K562 (cell line): ENCODE measurements around the gene DYNC1H1. TPM values are rescaled to one million over a fixed set of nuclear protein-coding genes. Genes with fewer than 3 reads are reported as not detected.

Experiments
- BMI1 ChIP-seq: fragments of 150-350 bp; IDR thresholded peaks from 2 replicates; pipeline ENCODE4 v1.6.1; 2014; ENCODE audit warnings: low read length
- CBX2 ChIP-seq: fragments of 200-600 bp; sonication (generic); IDR thresholded peaks from one replicate; pipeline ENCODE4 v1.6.1; 2012; ENCODE audit warnings: mild to moderate bottlenecking, low read length, inconsistent platforms; ENCODE audit not compliant: insufficient read depth, poor library complexity, severe bottlenecking
- COPS2 ChIP-seq: fragments of 450-650 bp; conservative IDR thresholded peaks from 2 replicates; pipeline ENCODE4 v1.6.1; 2016; ENCODE audit warnings: mild to moderate bottlenecking, moderate library complexity
- ELF4 ChIP-seq: fragments of 450-650 bp; formaldehyde crosslinking; IDR thresholded peaks from 2 replicates; pipeline ENCODE4 v1.4.0; 2022; ENCODE audit warnings: missing genetic modification characterization
- GTF2E2 ChIP-seq: fragments of 200-800 bp; sonication (Bioruptor generic); IDR thresholded peaks from 2 replicates; pipeline ENCODE4 v1.6.1; 2016; ENCODE audit warnings: missing genetic modification characterization, missing compliant biosample characterization
- L3MBTL2 ChIP-seq: fragments of 450-650 bp; IDR thresholded peaks from 2 replicates; pipeline ENCODE4 v1.6.1; 2016; ENCODE audit warnings: mild to moderate bottlenecking, moderate library complexity
- LCOR ChIP-seq: sonication (generic); formaldehyde crosslinking; IDR thresholded peaks from 2 replicates; pipeline ENCODE4 v1.8.0; 2022; ENCODE audit warnings: mild to moderate bottlenecking, missing genetic modification reagents
- PML ChIP-seq: IDR thresholded peaks from 2 replicates; pipeline ENCODE4 v1.6.1; 2012; ENCODE audit warnings: low read length, inconsistent platforms
- POLR2H ChIP-seq: IDR thresholded peaks from 2 replicates; pipeline ENCODE4 v1.6.1; 2016; ENCODE audit warnings: missing genetic modification characterization, low read depth, mild to moderate bottlenecking, control low read depth, missing compliant biosample characterization, moderate library complexity
- SMAD1 ChIP-seq: fragments of 150-350 bp; IDR thresholded peaks from 2 replicates; pipeline ENCODE4 v1.6.1; 2014; ENCODE audit warnings: low read length, low read depth; ENCODE audit not compliant: partially characterized antibody
- SP1 ChIP-seq: sonication (generic); formaldehyde crosslinking; IDR thresholded peaks from 2 replicates; pipeline ENCODE4 v1.8.1; 2022; ENCODE audit warnings: mild to moderate bottlenecking, missing genetic modification reagents
- SRF ChIP-seq, 2 experiments: fragments of 250-450, 450-650 bp in 1 of 2; sonication (Bioruptor Pico) in 1 of 2; sonication (generic) in 1 of 2; formaldehyde crosslinking; IDR thresholded peaks; 2 replicates each; pipeline versions ENCODE4 v1.5.0 to v1.5.1; 2020 to 2022; ENCODE audit warnings: mild to moderate bottlenecking in 1 of 2, missing genetic modification reagents in 1 of 2
- ZNF124 ChIP-seq: sonication (generic); formaldehyde crosslinking; IDR thresholded peaks from 2 replicates; pipeline ENCODE4 v1.8.1; 2022; ENCODE audit warnings: missing genetic modification reagents
- polyA plus RNA-seq, 8 experiments: library from polyadenylated mRNA; depleted of rRNA in 4 of 8; stranded (reverse) in 5 of 8; unstranded in 3 of 8; fragments of >200 nt; fragmentation: Nextera tagmentation in 2 of 8; fragmentation: Illumina TruSeq in 1 of 8; extraction: Ambion mirVana in 2 of 8; extraction: Trizol in 1 of 8; gene quantifications; 2 replicates each; pipeline versions ENCODE4 v1.2.1 to v1.2.3, GENCODE V29; 2011 to 2014; ENCODE audit warnings: inconsistent platforms in 1 of 8, missing spikeins in 1 of 8
- total RNA-seq, 7 experiments: library from RNA; depleted of rRNA in 6 of 7; stranded (reverse); fragments of >200 nt in 6 of 7; fragmentation: Illumina TruSeq in 2 of 7; extraction: Trizol in 2 of 7; gene quantifications; 2 replicates each; pipeline versions ENCODE4 v1.2.1 to v1.2.3, GENCODE V29; 2011 to 2021; ENCODE audit warnings: low replicate concordance in 1 of 7
- TF ChIP-seq, protein P1 (sequence below), 3 experiments: fragments of 200-800 bp in 1 of 3; fragments of 250-450 bp in 1 of 3; fragments of 450-650 bp in 1 of 3; sonication (Bioruptor Pico) in 1 of 3; sonication (Bioruptor generic) in 1 of 3; formaldehyde crosslinking in 1 of 3; IDR thresholded peaks; 2 replicates each; pipeline versions ENCODE4 v1.6.1 to v1.8.0; 2016 to 2022; ENCODE audit warnings: mild to moderate bottlenecking in 2 of 3, missing genetic modification characterization in 2 of 3, missing compliant biosample characterization in 1 of 3, moderate library complexity in 1 of 3
- TF ChIP-seq, protein P2 (sequence below), 2 experiments: fragments of 450-650 bp; IDR thresholded peaks; 2 replicates each; pipeline ENCODE4 v1.6.1; 2016
- TF ChIP-seq, protein P3 (sequence below): sonication (generic); formaldehyde crosslinking; IDR thresholded peaks from 2 replicates; pipeline ENCODE4 v1.8.1; 2023; ENCODE audit warnings: mild to moderate bottlenecking, missing genetic modification reagents
- TF ChIP-seq, protein P4 (sequence below), 2 experiments: fragments of 250-450 bp in 1 of 2; fragments of 450-650 bp in 1 of 2; sonication (Bioruptor Pico) in 1 of 2; IDR thresholded peaks; 2 replicates each; pipeline versions ENCODE4 v1.6.1 to v1.8.0; 2016 to 2021; ENCODE audit warnings: mild to moderate bottlenecking in 2 of 2, moderate library complexity in 2 of 2, missing compliant biosample characterization in 1 of 2, missing genetic modification characterization in 1 of 2

The DYNC1H1 gene
- total and polyA plus RNA-seq, 9 of the 15 experiments (the other 6 are each of a cell fraction or from before 2014, with no cell fraction given), result 31.9 to 335 (median 115) TPM

DNA sequence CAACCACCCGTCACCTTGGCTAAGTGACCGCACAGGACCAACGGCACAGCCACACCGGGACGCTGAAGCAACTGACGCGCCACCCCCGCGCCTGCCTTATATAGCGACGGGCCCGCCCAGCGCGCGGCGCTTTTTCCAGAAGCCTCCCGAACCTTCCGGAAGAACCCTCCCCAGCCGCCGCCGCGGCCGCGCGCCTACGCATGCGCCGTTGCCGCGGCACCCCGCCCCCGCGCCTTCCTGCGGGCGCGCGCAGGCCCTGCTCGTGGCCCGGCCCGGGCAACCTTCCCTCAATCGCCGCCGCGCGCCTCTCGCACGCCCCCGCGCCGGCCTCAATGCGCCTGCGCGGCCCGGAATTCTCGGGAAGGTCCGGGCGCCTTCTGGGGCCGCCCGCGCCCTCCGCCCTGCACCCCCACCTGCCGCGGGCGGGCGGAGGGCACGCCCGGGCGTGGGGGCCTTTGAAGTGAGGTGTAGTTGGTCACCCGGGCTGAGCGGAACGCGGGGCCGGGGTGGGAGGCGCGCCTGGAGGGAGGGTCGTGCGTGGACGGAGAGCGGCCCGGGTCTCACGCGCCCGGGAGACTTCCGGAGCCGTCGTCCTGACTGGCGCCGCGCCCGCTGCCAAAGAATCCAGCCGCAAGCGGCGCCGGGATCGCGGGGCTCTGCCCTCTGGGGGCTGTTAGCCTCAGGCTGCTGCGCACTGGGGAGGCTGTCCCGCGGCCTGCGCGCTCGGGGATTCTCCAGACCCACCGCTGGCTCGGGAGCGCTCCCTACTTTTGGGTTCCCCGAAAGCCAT lies 122.8 kb downstream of the DYNC1H1 start, which contains the start of gene HSP90AA1 (continued):
- peak; percentile 89 for TF ChIP-seq PML
- no peak for TF ChIP-seq ZNF124
- peak; percentile 89 for TF ChIP-seq L3MBTL2
- TF ChIP-seq ELF4 (CRISPR knock-in tag), result peak; percentile 36; the same call in 1 of the 2 replicates
- TF ChIP-seq, protein P1, sequence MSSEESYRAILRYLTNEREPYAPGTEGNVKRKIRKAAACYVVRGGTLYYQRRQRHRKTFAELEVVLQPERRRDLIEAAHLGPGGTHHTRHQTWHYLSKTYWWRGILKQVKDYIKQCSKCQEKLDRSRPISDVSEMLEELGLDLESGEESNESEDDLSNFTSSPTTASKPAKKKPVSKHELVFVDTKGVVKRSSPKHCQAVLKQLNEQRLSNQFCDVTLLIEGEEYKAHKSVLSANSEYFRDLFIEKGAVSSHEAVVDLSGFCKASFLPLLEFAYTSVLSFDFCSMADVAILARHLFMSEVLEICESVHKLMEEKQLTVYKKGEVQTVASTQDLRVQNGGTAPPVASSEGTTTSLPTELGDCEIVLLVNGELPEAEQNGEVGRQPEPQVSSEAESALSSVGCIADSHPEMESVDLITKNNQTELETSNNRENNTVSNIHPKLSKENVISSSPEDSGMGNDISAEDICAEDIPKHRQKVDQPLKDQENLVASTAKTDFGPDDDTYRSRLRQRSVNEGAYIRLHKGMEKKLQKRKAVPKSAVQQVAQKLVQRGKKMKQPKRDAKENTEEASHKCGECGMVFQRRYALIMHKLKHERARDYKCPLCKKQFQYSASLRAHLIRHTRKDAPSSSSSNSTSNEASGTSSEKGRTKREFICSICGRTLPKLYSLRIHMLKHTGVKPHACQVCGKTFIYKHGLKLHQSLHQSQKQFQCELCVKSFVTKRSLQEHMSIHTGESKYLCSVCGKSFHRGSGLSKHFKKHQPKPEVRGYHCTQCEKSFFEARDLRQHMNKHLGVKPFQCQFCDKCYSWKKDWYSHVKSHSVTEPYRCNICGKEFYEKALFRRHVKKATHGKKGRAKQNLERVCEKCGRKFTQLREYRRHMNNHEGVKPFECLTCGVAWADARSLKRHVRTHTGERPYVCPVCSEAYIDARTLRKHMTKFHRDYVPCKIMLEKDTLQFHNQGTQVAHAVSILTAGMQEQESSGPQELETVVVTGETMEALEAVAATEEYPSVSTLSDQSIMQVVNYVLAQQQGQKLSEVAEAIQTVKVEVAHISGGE (CRISPR knock-in tag; IDR thresholded peaks at IDR 0.05), result peak in 2 of 3 experiments; percentile 30 to 90; a peak in 3 of 6 replicates
- TF ChIP-seq SMAD1, result peak; percentile 91
- TF ChIP-seq, protein P2, sequence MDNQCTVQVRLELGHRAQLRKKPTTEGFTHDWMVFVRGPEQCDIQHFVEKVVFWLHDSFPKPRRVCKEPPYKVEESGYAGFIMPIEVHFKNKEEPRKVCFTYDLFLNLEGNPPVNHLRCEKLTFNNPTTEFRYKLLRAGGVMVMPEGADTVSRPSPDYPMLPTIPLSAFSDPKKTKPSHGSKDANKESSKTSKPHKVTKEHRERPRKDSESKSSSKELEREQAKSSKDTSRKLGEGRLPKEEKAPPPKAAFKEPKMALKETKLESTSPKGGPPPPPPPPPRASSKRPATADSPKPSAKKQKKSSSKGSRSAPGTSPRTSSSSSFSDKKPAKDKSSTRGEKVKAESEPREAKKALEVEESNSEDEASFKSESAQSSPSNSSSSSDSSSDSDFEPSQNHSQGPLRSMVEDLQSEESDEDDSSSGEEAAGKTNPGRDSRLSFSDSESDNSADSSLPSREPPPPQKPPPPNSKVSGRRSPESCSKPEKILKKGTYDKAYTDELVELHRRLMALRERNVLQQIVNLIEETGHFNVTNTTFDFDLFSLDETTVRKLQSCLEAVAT (IDR thresholded peaks at IDR 0.05), result peak in 1 of 2 experiments; percentile 77; a peak in 1 of 4 replicates
- TF ChIP-seq SP1, result peak; percentile 68
- 0 out of 2 replicates have a peak, but pooled peaks have one; percentile 26 for TF ChIP-seq LCOR
- peak; percentile 96 for TF ChIP-seq POLR2H
- TF ChIP-seq, protein P3, sequence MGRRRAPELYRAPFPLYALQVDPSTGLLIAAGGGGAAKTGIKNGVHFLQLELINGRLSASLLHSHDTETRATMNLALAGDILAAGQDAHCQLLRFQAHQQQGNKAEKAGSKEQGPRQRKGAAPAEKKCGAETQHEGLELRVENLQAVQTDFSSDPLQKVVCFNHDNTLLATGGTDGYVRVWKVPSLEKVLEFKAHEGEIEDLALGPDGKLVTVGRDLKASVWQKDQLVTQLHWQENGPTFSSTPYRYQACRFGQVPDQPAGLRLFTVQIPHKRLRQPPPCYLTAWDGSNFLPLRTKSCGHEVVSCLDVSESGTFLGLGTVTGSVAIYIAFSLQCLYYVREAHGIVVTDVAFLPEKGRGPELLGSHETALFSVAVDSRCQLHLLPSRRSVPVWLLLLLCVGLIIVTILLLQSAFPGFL (CRISPR knock-in tag), result 0 out of 2 replicates have a peak, but pooled peaks have one; percentile 22
- peak in 1 of 2 experiments; percentile 72; a peak in 1 of 4 replicates for TF ChIP-seq SRF (CRISPR knock-in tag; IDR thresholded peaks at IDR 0.05)
- no peak for TF ChIP-seq BMI1
- TF ChIP-seq CBX2, result no peak
- no peak for TF ChIP-seq GTF2E2 (tag)
- TF ChIP-seq, protein P4, sequence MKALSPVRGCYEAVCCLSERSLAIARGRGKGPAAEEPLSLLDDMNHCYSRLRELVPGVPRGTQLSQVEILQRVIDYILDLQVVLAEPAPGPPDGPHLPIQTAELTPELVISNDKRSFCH (CRISPR knock-in tag; IDR thresholded peaks at IDR 0.05), result no peak
- TF ChIP-seq, protein P4 (tag; IDR thresholded peaks at IDR 0.05), result no peak
- TF ChIP-seq COPS2, result no peak
